ENCODE results near the gene ANKMY1.
A peak's percentile ranks its signal among the peaks of the same experiment; 100 is the strongest.

ANKMY1 gene

GRCh38 chr2:240570531-240571313, 12.9 kb upstream of the ANKMY1 start:
- TF ChIP-seq CTCF (conservative IDR thresholded peaks at IDR 0.05; ENCODE audit: low read length): no peak
- no peak overlapping the region; the same call in 1 of the 2 replicates for H3K4me3 ChIP-seq (ENCODE audit: low read length)
- no peak for DNase-seq (ENCODE audit: low read depth)

GRCh38 chr2:240569998-240570530, 12.3 kb upstream of the ANKMY1 start:
- no peak for TF ChIP-seq CTCF (conservative IDR thresholded peaks at IDR 0.05; ENCODE audit: low read length)
- H3K4me3 ChIP-seq (ENCODE audit: low read length): peak overlapping the region; percentile 68; the same call in 1 of the 2 replicates
- DNase-seq (ENCODE audit: low read depth): no peak

GRCh38 chr2:240569523-240569997, 11.8 kb upstream of the ANKMY1 start:
- DNase-seq (ENCODE audit: low read depth): no peak
- no peak for TF ChIP-seq CTCF (conservative IDR thresholded peaks at IDR 0.05; ENCODE audit: low read length)
- H3K4me3 ChIP-seq (ENCODE audit: low read length): peak overlapping the region; percentile 68

- peak overlapping the region; percentile 68 for H3K4me3 ChIP-seq (ENCODE audit: low read length)
- TF ChIP-seq CTCF (conservative IDR thresholded peaks at IDR 0.05; ENCODE audit: low read length): no peak
- peak; percentile 59 for DNase-seq (ENCODE audit: low read depth)
Observed at GRCh38 chr2:240568678-240569522, 11.1 kb upstream of the ANKMY1 start.

GRCh38 chr2:240567872-240568677, 10.3 kb upstream of the ANKMY1 start, which contains the start of gene RNPEPL1:
Gene RNPEPL1, plus strand, starts transcription at chr2:240568484. Its CDS starts 103 bp downstream, at chr2:240568587.
- peak within 1 kb of the TSS; percentile 74 for H3K4me3 ChIP-seq (ENCODE audit: low read length)
- 0 out of 2 replicates have a peak, but pooled peaks have one; percentile 8 for TF ChIP-seq CTCF (conservative IDR thresholded peaks at IDR 0.05; ENCODE audit: low read length)
- no peak for DNase-seq (ENCODE audit: low read depth)

- TF ChIP-seq CTCF (conservative IDR thresholded peaks at IDR 0.05; ENCODE audit: low read length): no peak
- H3K4me3 ChIP-seq (ENCODE audit: low read length): peak overlapping the region; percentile 74
- peak; percentile 24 for DNase-seq (ENCODE audit: low read depth)
Observed at GRCh38 chr2:240567137-240567871, 9.5 kb upstream of the ANKMY1 start.
